HL-60 (cell line): Measurements from ENCODE around the gene S100PBP.

Experiments used
- DNase-seq, 2 experiments: peaks; one replicate each; pipeline ENCODE4 v3.0.0-alpha.2; 2010 to 2020; ENCODE audit warnings: low read depth in 1 of 2, low spot score in 1 of 2
- H3K27ac ChIP-seq: fragments of 250-450 bp; sonication (Bioruptor Pico); replicated peaks from 2 replicates; pipeline ENCODE4 v1.5.1; 2020; ENCODE audit warnings: mild to moderate bottlenecking, moderate library complexity
- H3K27me3 ChIP-seq: fragments of 250-450 bp; sonication (Bioruptor Pico); 2 replicates; pipeline ENCODE4 v1.5.1; 2021; ENCODE audit warnings: mild to moderate bottlenecking, moderate library complexity; ENCODE audit not compliant: insufficient read depth, poor library complexity, severe bottlenecking
- H3K4me3 ChIP-seq: replicated peaks from 2 replicates; pipeline ENCODE4 v1.5.1; 2011; ENCODE audit warnings: mild to moderate bottlenecking, control low read depth, low read length; ENCODE audit not compliant: insufficient read depth
- GABPA ChIP-seq: IDR thresholded peaks from 2 replicates; pipeline ENCODE4 v1.6.1; 2012; ENCODE audit warnings: low read depth
- POLR2AphosphoS5 ChIP-seq: IDR thresholded peaks from 2 replicates; pipeline ENCODE4 v1.6.1; 2012; ENCODE audit warnings: low read depth
- SPI1 ChIP-seq: IDR thresholded peaks from 2 replicates; pipeline ENCODE4 v1.6.1; 2012; ENCODE audit warnings: low read depth, mild to moderate bottlenecking, borderline replicate concordance
- TF ChIP-seq, protein P1 (sequence below): IDR thresholded peaks from one replicate; pipeline ENCODE4 v1.5.1; 2011; ENCODE audit warnings: low read length, control low read depth, inconsistent platforms; ENCODE audit not compliant: insufficient read depth
- TF ChIP-seq, protein P2 (sequence below): IDR thresholded peaks from 2 replicates; pipeline ENCODE4 v1.6.1; 2012; ENCODE audit warnings: low read depth; ENCODE audit not compliant: insufficient replicate concordance

Gene S100PBP

DNA sequence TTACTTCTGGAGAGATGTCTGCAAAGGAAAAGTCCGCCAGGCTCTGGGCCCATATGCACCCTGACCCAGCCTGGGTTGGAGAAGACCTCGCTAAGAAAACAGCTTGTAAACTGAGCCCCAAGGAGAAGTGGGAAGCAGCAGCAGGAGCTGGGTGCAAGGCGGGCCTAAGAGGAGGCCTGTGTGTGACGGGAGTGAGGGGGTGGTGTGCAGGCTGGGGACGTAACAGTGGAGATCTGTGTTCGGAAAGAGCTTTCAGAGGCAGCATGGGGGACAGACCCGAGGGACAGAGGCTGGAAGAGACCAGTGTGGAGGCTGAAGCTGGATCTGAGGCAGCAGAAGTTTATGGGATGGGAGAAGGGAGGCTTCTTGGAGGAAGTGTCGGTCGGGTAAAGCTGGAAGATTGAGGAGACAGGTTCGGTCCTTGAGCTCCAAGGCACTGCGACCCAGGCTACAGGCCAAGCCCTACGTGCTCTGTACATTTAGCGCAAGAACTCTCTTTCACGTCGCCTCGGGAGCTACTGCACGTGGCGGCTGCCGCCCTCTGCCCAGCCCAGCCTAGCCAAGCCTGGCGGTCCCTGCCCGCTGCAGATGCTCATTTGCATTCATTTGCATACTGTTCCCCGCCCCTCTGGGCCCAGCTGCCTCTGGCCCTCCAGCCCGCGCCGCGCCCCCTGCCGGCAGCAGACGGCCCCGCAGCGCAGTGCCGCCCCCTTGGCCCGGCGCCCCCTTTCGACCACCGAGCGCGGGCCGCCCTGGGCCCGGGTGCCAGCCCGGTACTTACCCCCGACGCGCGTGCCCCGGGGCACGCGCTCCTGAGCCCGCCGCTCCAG is 75.1 kb downstream of the S100PBP start:
- H3K4me3 ChIP-seq: no peak overlapping the region
- no peak overlapping the region for H3K27ac ChIP-seq
- peaks cover 31% of the 10 kb centered on the region for H3K27me3 ChIP-seq
- no peak for DNase-seq
- TF ChIP-seq SPI1: no peak

DNA sequence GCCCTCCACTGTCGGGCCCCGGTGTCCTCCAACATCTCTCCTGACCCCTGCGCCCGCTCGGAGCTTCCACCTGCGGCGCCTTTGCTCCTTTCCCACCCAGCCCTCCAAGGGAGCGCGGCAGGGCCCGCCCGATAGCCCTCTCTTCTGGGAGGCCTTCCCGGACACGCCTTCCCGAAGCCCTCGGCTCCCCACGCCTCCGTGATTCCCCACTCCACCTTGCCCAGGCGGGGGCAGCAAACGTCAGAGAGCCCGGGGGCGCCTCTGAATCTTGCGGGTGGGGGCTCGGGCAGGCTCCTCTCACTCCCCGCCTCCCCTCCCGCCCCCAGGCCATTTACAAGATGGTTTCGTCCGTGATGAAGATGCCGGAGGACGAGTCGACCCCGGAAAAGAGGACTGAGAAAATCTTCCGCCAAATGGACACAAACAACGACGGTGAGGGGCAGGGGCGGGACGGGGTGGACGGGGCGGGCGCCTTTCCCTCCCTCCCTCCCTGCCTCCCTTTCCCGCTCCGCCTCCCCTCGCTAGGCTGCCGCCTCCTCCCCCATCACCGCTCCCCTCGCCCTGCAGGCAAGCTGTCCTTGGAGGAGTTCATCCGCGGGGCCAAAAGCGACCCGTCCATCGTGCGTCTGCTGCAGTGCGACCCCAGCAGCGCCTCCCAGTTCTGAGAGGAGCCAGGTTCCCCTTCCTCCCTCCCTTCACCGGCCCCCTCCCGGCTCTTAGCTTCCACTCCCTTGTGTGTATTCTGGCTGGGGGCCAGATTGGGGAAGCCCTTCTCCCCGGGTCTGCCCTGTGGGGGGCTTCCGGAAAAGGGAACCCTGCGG is 76.0 kb downstream of the S100PBP start:
- Histone ChIP-seq H3K27ac (no peak overlapping the region), H3K4me3 (no peak overlapping the region)

DNA sequence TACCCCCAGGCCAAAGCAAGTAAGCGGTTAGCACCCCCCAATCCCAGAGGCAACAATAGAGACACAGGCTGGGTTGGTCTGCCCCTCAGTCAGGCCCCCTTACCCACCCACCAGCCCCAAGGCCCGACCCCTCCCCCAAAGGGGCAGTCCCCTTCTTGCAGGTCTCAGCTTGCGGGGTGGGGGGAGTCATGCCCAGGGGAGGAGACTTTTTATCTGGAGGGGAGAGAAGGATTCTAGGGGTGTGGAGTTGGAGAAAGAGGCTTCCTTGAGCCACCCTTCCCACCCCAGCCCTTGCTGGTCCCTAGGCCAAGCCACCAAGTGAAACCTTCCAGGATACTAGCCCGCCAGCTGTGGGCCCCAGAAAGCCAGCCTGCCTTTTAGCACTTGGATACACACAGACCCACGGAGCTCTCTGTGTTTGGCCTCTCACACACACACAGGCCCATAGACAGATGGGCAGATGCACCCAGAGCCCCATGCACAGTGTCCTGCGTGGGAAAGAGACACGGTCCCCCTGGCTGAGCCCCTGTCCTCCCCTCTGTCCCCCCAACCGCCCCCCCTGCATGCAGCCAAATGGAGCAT is 76.7 kb downstream of the S100PBP start:
- no peak for DNase-seq
- TF ChIP-seq POLR2AphosphoS5: no peak
- TF ChIP-seq, protein P1, sequence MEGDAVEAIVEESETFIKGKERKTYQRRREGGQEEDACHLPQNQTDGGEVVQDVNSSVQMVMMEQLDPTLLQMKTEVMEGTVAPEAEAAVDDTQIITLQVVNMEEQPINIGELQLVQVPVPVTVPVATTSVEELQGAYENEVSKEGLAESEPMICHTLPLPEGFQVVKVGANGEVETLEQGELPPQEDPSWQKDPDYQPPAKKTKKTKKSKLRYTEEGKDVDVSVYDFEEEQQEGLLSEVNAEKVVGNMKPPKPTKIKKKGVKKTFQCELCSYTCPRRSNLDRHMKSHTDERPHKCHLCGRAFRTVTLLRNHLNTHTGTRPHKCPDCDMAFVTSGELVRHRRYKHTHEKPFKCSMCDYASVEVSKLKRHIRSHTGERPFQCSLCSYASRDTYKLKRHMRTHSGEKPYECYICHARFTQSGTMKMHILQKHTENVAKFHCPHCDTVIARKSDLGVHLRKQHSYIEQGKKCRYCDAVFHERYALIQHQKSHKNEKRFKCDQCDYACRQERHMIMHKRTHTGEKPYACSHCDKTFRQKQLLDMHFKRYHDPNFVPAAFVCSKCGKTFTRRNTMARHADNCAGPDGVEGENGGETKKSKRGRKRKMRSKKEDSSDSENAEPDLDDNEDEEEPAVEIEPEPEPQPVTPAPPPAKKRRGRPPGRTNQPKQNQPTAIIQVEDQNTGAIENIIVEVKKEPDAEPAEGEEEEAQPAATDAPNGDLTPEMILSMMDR: no peak
- TF ChIP-seq, protein P2, sequence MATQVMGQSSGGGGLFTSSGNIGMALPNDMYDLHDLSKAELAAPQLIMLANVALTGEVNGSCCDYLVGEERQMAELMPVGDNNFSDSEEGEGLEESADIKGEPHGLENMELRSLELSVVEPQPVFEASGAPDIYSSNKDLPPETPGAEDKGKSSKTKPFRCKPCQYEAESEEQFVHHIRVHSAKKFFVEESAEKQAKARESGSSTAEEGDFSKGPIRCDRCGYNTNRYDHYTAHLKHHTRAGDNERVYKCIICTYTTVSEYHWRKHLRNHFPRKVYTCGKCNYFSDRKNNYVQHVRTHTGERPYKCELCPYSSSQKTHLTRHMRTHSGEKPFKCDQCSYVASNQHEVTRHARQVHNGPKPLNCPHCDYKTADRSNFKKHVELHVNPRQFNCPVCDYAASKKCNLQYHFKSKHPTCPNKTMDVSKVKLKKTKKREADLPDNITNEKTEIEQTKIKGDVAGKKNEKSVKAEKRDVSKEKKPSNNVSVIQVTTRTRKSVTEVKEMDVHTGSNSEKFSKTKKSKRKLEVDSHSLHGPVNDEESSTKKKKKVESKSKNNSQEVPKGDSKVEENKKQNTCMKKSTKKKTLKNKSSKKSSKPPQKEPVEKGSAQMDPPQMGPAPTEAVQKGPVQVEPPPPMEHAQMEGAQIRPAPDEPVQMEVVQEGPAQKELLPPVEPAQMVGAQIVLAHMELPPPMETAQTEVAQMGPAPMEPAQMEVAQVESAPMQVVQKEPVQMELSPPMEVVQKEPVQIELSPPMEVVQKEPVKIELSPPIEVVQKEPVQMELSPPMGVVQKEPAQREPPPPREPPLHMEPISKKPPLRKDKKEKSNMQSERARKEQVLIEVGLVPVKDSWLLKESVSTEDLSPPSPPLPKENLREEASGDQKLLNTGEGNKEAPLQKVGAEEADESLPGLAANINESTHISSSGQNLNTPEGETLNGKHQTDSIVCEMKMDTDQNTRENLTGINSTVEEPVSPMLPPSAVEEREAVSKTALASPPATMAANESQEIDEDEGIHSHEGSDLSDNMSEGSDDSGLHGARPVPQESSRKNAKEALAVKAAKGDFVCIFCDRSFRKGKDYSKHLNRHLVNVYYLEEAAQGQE: no peak
- Histone ChIP-seq H3K4me3 (no peak overlapping the region), H3K27me3 (peaks cover 38% of the 10 kb centered on the region), H3K27ac (no peak overlapping the region)

More for the DNA sequence above, 76.0 kb downstream of the S100PBP start:
- DNase-seq: no peak
- TF ChIP-seq, protein P2: no peak
- TF ChIP-seq, protein P1: no peak
- no peak for TF ChIP-seq POLR2AphosphoS5
- TF ChIP-seq SPI1: no peak
- TF ChIP-seq GABPA: no peak
- peaks cover 36% of the 10 kb centered on the region for H3K27me3 ChIP-seq

DNA sequence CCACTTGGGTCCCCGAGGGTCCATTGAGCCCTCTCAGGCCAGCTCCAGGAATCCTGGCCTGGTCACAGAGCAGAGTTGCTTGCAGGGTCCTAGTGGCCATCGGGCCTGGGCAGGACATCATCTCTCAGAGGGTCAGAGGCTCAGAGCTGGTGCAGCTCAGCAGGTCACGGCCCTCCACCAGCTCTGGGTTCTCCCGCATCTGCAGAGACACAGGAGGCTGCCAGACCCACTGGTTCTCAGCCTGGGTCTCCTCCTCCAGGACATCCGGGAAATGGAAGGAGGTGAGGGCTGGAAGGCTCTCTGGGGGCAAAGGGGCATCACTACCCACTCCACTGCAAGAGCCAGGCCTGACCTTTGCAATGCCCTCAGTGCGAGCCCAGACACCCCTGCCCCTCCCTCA is 77.2 kb downstream of the S100PBP start:
- no peak for DNase-seq
- Histone ChIP-seq H3K4me3 (no peak overlapping the region), H3K27ac (no peak overlapping the region), H3K27me3 (peaks cover 40% of the 10 kb centered on the region)
- no peak for TF ChIP-seq GABPA
- no peak for TF ChIP-seq POLR2AphosphoS5
